HL-60 (cell line): ENCODE results near the gene GSN.

Experiments used
- GABPA ChIP-seq: IDR thresholded peaks from 2 replicates; pipeline ENCODE4 v1.6.1; 2012; ENCODE audit warnings: low read depth
- POLR2AphosphoS5 ChIP-seq: IDR thresholded peaks from 2 replicates; pipeline ENCODE4 v1.6.1; 2012; ENCODE audit warnings: low read depth
- TF ChIP-seq, protein P1 (sequence below): IDR thresholded peaks from one replicate; pipeline ENCODE4 v1.5.1; 2011; ENCODE audit warnings: low read length, control low read depth, inconsistent platforms; ENCODE audit not compliant: insufficient read depth
- TF ChIP-seq, protein P2 (sequence below): IDR thresholded peaks from 2 replicates; pipeline ENCODE4 v1.6.1; 2012; ENCODE audit warnings: low read depth; ENCODE audit not compliant: insufficient replicate concordance

DNA sequence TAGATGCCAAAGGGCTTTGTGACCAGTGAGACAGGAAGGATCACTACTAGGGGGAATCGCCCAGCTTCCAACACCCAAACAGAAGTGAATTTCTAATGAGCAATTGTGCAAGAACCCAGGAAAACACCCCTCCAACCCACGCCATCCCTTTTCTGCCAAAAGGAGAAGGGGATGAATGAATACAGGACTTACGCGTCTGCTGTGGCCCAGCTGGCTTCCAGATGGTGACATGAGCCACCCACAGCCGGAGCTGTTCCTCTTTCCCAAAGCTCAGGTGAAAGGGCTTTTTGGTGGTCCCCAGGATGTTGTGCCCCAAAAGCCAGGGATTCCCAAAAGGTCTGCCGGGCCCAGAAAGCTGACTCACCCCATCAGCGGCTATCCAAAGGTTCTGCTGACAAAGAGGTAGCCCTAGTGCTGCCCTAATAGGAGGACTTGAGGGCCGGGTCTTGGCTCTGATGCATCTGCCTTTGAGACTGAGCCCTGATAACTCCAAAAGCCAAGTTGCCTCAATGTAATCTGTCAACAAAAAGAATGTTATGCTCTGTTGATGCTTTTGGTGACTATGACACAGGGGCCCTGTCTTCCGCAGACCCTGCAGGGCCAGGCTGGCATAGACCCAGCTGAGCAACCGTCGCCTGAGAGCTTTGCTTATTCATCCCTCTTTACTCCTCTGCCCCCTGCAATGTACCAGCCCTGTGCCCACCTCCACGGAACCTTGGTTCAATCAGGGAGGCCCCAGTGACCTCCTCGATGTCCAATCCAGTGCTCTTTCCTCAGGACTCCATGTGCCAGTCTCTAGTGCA, 14.5 kb downstream of the GSN start:
- TF ChIP-seq, protein P1, sequence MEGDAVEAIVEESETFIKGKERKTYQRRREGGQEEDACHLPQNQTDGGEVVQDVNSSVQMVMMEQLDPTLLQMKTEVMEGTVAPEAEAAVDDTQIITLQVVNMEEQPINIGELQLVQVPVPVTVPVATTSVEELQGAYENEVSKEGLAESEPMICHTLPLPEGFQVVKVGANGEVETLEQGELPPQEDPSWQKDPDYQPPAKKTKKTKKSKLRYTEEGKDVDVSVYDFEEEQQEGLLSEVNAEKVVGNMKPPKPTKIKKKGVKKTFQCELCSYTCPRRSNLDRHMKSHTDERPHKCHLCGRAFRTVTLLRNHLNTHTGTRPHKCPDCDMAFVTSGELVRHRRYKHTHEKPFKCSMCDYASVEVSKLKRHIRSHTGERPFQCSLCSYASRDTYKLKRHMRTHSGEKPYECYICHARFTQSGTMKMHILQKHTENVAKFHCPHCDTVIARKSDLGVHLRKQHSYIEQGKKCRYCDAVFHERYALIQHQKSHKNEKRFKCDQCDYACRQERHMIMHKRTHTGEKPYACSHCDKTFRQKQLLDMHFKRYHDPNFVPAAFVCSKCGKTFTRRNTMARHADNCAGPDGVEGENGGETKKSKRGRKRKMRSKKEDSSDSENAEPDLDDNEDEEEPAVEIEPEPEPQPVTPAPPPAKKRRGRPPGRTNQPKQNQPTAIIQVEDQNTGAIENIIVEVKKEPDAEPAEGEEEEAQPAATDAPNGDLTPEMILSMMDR = no peak
- TF ChIP-seq POLR2AphosphoS5 (peak; percentile 76; the same call in 1 of the 2 replicates), GABPA (no peak)
- TF ChIP-seq, protein P2, sequence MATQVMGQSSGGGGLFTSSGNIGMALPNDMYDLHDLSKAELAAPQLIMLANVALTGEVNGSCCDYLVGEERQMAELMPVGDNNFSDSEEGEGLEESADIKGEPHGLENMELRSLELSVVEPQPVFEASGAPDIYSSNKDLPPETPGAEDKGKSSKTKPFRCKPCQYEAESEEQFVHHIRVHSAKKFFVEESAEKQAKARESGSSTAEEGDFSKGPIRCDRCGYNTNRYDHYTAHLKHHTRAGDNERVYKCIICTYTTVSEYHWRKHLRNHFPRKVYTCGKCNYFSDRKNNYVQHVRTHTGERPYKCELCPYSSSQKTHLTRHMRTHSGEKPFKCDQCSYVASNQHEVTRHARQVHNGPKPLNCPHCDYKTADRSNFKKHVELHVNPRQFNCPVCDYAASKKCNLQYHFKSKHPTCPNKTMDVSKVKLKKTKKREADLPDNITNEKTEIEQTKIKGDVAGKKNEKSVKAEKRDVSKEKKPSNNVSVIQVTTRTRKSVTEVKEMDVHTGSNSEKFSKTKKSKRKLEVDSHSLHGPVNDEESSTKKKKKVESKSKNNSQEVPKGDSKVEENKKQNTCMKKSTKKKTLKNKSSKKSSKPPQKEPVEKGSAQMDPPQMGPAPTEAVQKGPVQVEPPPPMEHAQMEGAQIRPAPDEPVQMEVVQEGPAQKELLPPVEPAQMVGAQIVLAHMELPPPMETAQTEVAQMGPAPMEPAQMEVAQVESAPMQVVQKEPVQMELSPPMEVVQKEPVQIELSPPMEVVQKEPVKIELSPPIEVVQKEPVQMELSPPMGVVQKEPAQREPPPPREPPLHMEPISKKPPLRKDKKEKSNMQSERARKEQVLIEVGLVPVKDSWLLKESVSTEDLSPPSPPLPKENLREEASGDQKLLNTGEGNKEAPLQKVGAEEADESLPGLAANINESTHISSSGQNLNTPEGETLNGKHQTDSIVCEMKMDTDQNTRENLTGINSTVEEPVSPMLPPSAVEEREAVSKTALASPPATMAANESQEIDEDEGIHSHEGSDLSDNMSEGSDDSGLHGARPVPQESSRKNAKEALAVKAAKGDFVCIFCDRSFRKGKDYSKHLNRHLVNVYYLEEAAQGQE = no peak
